GM19438 (cell line): ENCODE data around the gene DEDD2.

Source experiments
- ATAC-seq: cut with Tn5 transposase; IDR thresholded peaks from one replicate; pipeline ENCODE4 v1.9.1; 2021; ENCODE audit warnings: low read depth; ENCODE audit not compliant: unreplicated experiment

DEDD2 gene

GRCh38 chr19:42151782-42152684 is 65.4 kb downstream of the DEDD2 start:
- ATAC-seq = no peak

GRCh38 chr19:42150911-42151361 is 66.5 kb downstream of the DEDD2 start:
- ATAC-seq = no peak

DNA sequence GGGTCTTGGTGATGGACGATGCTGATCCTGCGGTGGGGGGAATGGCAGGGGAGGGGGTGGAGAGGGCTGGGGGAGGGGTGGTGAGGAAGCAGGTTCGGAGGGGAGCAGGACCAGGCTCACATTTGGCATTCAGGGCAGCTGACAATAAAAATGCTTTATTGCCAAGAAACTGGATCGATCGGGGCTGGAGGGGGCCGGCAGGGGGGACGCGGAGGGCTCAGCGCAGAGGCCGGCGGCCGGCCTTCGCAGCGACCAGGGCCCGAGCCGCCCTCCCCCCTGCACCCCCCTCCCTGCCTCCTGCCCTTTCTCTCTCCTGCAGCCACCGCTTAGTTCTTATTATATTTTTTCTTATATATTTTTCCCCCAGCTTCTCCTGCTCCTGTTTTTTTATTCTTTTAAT is 67.1 kb downstream of the DEDD2 start:
- no peak for ATAC-seq

- ATAC-seq = no peak
These were observed 67.9 kb downstream of the DEDD2 start for GRCh38 chr19:42149447-42150202.
